Calu3 (cell line): ENCODE data around the gene KCNG4. TPM values are rescaled to one million over a fixed set of nuclear protein-coding genes. Genes with fewer than 3 reads are reported as not detected.

Experiments
- BruUV-seq: library from RNA; stranded (reverse); fragments of 400-500 nt; replicated peaks from 2 replicates; lab custom pipeline; 2021; lab: Mats Ljungman, UMichigan
- CTCF ChIA-PET: fragments of 300-600 bp; sonication (Branson Sonifier 250); formaldehyde crosslinking; loops from one replicate; lab custom pipeline; 2022; ENCODE audit warnings: antibody characterized with exemption; lab: Charles Lee
- DNase-seq: peaks from one replicate; pipeline ENCODE4 v3.0.0; 2022
- H3K27ac Mint-ChIP-seq: one replicate; pipeline ENCODE4 v1.8.0; 2022; ENCODE audit warnings: mixed read lengths; ENCODE audit not compliant: unreplicated experiment
- H3K27me3 Mint-ChIP-seq: one replicate; pipeline ENCODE4 v1.8.0; 2022; ENCODE audit warnings: mixed read lengths; ENCODE audit not compliant: unreplicated experiment
- H3K36me3 Mint-ChIP-seq: one replicate; pipeline ENCODE4 v1.8.0; 2022; ENCODE audit warnings: mild to moderate bottlenecking, moderate library complexity, mixed read lengths; ENCODE audit not compliant: insufficient read depth, unreplicated experiment
- H3K4me1 Mint-ChIP-seq: one replicate; pipeline ENCODE4 v1.8.0; 2022; ENCODE audit warnings: mild to moderate bottlenecking, low read depth, mixed read lengths; ENCODE audit not compliant: unreplicated experiment
- H3K4me3 Mint-ChIP-seq: one replicate; pipeline ENCODE4 v1.8.0; 2022; ENCODE audit warnings: mild to moderate bottlenecking, low read depth, moderate library complexity, mixed read lengths; ENCODE audit not compliant: unreplicated experiment
- H3K9me3 Mint-ChIP-seq: one replicate; pipeline ENCODE4 v1.8.0; 2022; ENCODE audit warnings: low read depth, mixed read lengths; ENCODE audit not compliant: unreplicated experiment
- intact Hi-C: fragments of 100-400 bp; cut with micrococcal nuclease; formaldehyde crosslinking; loops from one replicate; pipeline ENCODE4 v1.10.0; 2022; ENCODE audit not compliant: unreplicated experiment
- total RNA-seq: library from RNA; stranded (reverse); gene quantifications from 2 replicates; pipeline ENCODE4 v1.2.3, GENCODE V29; 2022
- TF ChIP-seq, protein P1 (sequence below): fragments of 200-600 bp; IDR thresholded peaks from one replicate; pipeline ENCODE4 v1.8.0; 2022; ENCODE audit warnings: antibody characterized with exemption; ENCODE audit not compliant: unreplicated experiment

The KCNG4 gene
- total RNA-seq, 1 experiment from 2014 or later = not detected

DNA sequence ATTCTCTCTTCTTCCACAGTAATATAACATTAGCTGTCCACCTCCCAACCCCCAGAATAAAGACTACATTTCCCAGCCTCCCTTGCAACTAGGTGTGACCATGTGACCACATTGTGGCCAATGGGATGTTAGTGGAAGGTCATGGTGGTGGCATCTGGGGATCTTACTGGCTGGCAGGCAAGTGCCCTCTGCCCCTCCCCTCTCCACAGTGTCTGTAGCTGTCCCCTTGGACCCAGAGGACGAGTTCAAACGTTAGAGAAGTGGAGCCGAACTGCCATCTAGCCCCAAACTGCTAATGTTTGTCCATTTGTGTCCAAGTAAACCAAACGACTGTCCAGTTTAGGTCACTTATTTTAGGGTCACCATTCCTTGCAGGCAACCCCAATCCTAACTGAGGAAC, 26.6 kb upstream of the KCNG4 start:
- intact Hi-C loops = no loop called here
- H3K36me3 Mint-ChIP-seq = no peaks in the 10 kb centered on the region
- TF ChIP-seq, protein P1, sequence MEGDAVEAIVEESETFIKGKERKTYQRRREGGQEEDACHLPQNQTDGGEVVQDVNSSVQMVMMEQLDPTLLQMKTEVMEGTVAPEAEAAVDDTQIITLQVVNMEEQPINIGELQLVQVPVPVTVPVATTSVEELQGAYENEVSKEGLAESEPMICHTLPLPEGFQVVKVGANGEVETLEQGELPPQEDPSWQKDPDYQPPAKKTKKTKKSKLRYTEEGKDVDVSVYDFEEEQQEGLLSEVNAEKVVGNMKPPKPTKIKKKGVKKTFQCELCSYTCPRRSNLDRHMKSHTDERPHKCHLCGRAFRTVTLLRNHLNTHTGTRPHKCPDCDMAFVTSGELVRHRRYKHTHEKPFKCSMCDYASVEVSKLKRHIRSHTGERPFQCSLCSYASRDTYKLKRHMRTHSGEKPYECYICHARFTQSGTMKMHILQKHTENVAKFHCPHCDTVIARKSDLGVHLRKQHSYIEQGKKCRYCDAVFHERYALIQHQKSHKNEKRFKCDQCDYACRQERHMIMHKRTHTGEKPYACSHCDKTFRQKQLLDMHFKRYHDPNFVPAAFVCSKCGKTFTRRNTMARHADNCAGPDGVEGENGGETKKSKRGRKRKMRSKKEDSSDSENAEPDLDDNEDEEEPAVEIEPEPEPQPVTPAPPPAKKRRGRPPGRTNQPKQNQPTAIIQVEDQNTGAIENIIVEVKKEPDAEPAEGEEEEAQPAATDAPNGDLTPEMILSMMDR = no peak
- peaks cover 56% of the 10 kb centered on the region for H3K27me3 Mint-ChIP-seq
- H3K9me3 Mint-ChIP-seq = no peaks in the 10 kb centered on the region
- peak; percentile 69 for DNase-seq
- CTCF ChIA-PET = interaction anchor here (1.0 to 1.4 kb wide), 2 partner anchors 11 to 14 kb away, joined by 3 to 4 read pairs; no protein-coding TSS in a partner anchor
- no peaks in the 10 kb centered on the region for H3K4me1 Mint-ChIP-seq
- no TSS peak for BruUV-seq
- H3K4me3 Mint-ChIP-seq = no peak overlapping the region
- H3K27ac Mint-ChIP-seq = no peak overlapping the region

DNA sequence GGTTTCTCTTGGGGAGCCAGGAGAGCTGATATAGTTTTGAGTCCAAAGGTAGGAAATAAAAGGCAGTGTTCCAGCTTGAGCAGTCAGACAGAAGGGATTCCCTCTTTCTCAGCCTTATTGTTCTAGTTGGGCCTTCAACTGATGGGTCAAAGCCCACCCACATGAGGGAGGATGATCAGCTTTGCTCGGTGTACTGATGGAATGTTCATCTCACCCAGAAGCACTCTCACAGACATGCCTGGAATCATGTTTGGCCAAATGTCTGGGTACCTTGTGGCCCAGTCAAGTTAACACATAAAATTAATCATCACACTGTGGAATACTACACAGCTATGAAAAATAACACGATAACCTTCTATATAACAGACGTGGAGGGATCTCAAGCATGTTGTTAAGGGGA, 23.1 kb upstream of the KCNG4 start:
- intact Hi-C loops = no loop called here
- TF ChIP-seq, protein P1 = no peak
- Mint-ChIP-seq H3K4me1 (no peaks in the 10 kb centered on the region), H3K27me3 (peaks cover 86% of the 10 kb centered on the region), H3K27ac (no peak overlapping the region), H3K36me3 (no peaks in the 10 kb centered on the region), H3K9me3 (no peaks in the 10 kb centered on the region), H3K4me3 (no peak overlapping the region)
- BruUV-seq = no TSS peak
- CTCF ChIA-PET = no interaction called here
- no peak for DNase-seq

- Mint-ChIP-seq H3K4me1 (no peaks in the 10 kb centered on the region), H3K27me3 (peaks cover 90% of the 10 kb centered on the region), H3K9me3 (no peaks in the 10 kb centered on the region), H3K27ac (no peak overlapping the region), H3K4me3 (no peak overlapping the region), H3K36me3 (no peaks in the 10 kb centered on the region)
- intact Hi-C loops = no loop called here
- no peak for DNase-seq
- CTCF ChIA-PET = no interaction called here
- TF ChIP-seq, protein P1 = no peak
- BruUV-seq = no TSS peak
Measured at GRCh38 chr16:84262031-84262430, 22.2 kb upstream of the KCNG4 start.

DNA sequence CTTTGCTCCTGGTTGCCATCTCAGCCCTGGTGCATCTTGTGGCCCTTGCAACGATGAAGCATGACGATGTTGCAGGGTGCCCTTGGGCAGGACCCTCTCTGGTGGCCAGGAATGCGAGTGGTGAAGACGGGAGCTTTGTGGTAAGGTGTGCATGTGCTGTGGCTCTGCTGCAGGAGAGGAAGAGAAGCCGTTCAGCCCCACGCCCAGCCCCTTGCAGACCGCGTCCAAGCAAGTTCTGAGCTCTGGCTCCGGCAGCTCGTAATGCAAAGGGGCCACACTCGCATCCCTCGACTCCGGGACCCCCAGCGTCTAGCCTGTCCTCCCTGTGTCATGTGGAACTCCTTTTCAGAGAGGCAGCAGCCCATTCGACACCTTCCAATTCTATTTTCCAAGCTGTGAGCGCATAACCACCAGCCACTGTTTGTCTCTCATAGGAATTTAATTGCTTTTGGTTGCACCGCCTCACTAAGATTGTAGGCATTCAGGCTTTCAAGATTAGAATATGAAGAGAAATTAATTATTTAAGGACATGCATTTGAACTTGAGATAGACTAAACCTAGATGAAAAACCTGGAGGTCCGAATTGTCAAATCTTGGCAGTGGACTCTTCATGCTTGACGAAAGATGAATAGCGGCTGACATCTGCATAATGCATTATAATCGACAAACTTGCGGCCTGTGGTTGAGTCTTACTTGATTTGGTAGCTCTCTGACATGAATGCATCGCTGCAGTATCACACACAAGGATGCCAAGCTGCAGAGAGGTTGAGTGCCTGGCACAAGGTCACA, 21.1 kb upstream of the KCNG4 start:
- BruUV-seq = no TSS peak
- H3K27me3 Mint-ChIP-seq = peaks cover 91% of the 10 kb centered on the region
- H3K27ac Mint-ChIP-seq = no peak overlapping the region
- intact Hi-C loops = no loop called here
- H3K4me1 Mint-ChIP-seq = no peaks in the 10 kb centered on the region
- TF ChIP-seq, protein P1 = no peak
- DNase-seq = no peak
- H3K9me3 Mint-ChIP-seq = no peaks in the 10 kb centered on the region
- CTCF ChIA-PET = interaction anchor here (0.7 kb wide), 1 partner anchor 248 kb away, joined by 7 read pairs; no protein-coding TSS in a partner anchor
- H3K4me3 Mint-ChIP-seq = no peak overlapping the region
- H3K36me3 Mint-ChIP-seq = no peaks in the 10 kb centered on the region
